Tibial artery (tissue), 4 donors: ENCODE measurements around the gene NTN4.
A peak's percentile ranks its signal among the peaks of the same experiment; 100 is the strongest.
"Not testable (repeated sequence)": the region's sequence is repeated elsewhere in the genome, so short reads cannot be mapped to it uniquely, and the experiment has no call there.

ENCODE experiments used
- DNase-seq, 2 donors: peaks; one replicate each; pipeline ENCODE4 v3.0.0-alpha.2; 2019
- H3K27ac ChIP-seq, 2 donors: fragments of 200-600 bp; sonication (generic) in 1 of 2; 1 replicate in 1 of 2; 2 replicates in 1 of 2; pipeline ENCODE4 v1.5.1; 2018 to 2019; ENCODE audit warnings: mild to moderate bottlenecking in 1 of 2
- H3K27me3 ChIP-seq, 2 donors: fragments of 200-600 bp; sonication (generic) in 1 of 2; one replicate each; pipeline versions ENCODE4 v1.5.1 to v1.6.0; 2016 to 2019
- H3K36me3 ChIP-seq, 3 donors: fragments of 200-600 bp; sonication (generic) in 2 of 3; one replicate each; pipeline ENCODE4 v1.5.1; 2016 to 2019; ENCODE audit warnings: mild to moderate bottlenecking in 2 of 3
- H3K4me1 ChIP-seq, 4 donors: fragments of 200-600 bp; sonication (generic) in 2 of 4; 1 replicate in 3 of 4; 2 replicates in 1 of 4; pipeline ENCODE4 v1.5.1; 2016 to 2019
- H3K4me3 ChIP-seq, 2 donors: fragments of 200-600 bp; sonication (generic) in 1 of 2; 1 replicate in 1 of 2; 2 replicates in 1 of 2; pipeline ENCODE4 v1.5.1; 2018 to 2019; ENCODE audit warnings: mild to moderate bottlenecking in 2 of 2
- H3K9me3 ChIP-seq, 3 donors: fragments of 200-600 bp; sonication (generic) in 1 of 3; one replicate each; pipeline ENCODE4 v1.5.1; 2016 to 2019
- intact Hi-C: fragments of 100-400 bp; cut with DNase I; formaldehyde crosslinking; loops from one replicate; pipeline ENCODE4 v1.15.0; 2023; ENCODE audit warnings: low total_unique reads
- TF ChIP-seq, protein P1 (sequence below), 2 experiments: fragments of 200-600 bp in 1 of 2; fragments of 450-650 bp in 1 of 2; IDR thresholded peaks; one replicate each; pipeline ENCODE4 v1.5.1; 2017 to 2019; ENCODE audit warnings: antibody characterized with exemption in 2 of 2, mild to moderate bottlenecking in 1 of 2, moderate library complexity in 1 of 2

Gene NTN4

DNA sequence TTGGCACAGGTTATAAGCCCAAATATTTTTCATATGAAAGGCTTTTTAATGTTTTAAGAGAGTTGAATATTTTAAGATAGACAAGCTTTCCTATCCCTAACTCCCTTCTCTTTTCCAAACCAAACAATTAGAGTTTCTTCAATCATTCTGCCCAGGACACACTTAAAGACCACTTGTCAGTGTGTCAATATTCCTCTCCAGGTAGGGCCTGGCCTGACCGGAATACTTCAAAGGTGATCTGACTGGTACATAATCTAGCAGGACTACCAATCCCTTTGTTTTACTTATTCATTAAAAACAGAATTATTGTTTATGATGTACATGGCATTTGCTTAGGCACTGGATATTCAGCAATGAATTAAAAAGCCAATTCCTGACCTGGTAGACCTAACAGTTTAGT, 44.0 kb upstream of the NTN4 start:
- TF ChIP-seq, protein P1, sequence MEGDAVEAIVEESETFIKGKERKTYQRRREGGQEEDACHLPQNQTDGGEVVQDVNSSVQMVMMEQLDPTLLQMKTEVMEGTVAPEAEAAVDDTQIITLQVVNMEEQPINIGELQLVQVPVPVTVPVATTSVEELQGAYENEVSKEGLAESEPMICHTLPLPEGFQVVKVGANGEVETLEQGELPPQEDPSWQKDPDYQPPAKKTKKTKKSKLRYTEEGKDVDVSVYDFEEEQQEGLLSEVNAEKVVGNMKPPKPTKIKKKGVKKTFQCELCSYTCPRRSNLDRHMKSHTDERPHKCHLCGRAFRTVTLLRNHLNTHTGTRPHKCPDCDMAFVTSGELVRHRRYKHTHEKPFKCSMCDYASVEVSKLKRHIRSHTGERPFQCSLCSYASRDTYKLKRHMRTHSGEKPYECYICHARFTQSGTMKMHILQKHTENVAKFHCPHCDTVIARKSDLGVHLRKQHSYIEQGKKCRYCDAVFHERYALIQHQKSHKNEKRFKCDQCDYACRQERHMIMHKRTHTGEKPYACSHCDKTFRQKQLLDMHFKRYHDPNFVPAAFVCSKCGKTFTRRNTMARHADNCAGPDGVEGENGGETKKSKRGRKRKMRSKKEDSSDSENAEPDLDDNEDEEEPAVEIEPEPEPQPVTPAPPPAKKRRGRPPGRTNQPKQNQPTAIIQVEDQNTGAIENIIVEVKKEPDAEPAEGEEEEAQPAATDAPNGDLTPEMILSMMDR (IDR thresholded peaks at IDR 0.05) = no peak
- Histone ChIP-seq H3K36me3 (no peaks in the 10 kb centered on the region), H3K27ac (no peak overlapping the region), H3K9me3 (no peaks in the 10 kb centered on the region), H3K4me3 (no peak overlapping the region), H3K27me3 (peaks cover 0 to 5% of the 10 kb centered on the region in 2 donors), H3K4me1 (peaks cover 0 to 15% (median 0%) of the 10 kb centered on the region in 4 donors)
- intact Hi-C loops = no loop called here
- DNase-seq = no peak

DNA sequence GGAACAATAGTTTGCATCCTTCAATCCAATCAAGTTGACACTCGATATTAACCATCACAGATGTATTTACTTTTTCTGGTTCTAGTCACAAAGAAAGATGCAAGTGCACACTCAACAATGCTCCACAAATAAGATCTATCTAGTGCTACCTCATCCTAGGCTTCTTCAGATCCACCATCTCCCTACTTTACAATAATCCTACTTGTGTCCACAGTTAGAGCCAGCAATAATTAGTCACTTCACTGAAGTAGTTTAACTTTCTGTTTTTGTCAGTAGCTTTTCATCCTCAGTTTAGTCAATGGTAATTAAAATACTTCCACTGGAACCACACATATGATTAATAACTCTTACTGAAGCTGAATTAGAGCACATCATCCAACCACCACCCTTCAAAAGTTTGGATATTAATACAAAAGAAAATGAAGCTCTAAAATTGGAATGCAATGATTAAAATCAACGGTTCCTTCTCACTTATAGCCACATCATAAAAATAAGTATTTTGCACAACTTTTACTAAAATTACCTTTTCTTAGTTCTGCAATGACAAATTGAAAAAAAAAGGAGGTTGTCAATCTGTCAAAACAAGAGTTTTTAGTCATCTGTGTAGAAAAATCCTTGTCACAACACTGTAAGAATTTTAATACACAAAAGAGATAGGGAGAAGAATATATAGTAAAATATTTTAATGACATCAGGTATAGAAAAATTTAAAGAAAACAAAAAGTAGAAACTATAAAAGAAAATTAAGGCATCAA, 39.9 kb upstream of the NTN4 start:
- no peak for DNase-seq
- Histone ChIP-seq H3K36me3 (no peaks in the 10 kb centered on the region), H3K27me3 (peaks cover 0 to 5% of the 10 kb centered on the region in 2 donors), H3K9me3 (no peaks in the 10 kb centered on the region), H3K27ac (no peak overlapping the region), H3K4me3 (no peak overlapping the region), H3K4me1 (peaks cover 0 to 11% (median 0%) of the 10 kb centered on the region in 4 donors)
- intact Hi-C loops = no loop called here
- TF ChIP-seq, protein P1 (IDR thresholded peaks at IDR 0.05) = no peak

DNA sequence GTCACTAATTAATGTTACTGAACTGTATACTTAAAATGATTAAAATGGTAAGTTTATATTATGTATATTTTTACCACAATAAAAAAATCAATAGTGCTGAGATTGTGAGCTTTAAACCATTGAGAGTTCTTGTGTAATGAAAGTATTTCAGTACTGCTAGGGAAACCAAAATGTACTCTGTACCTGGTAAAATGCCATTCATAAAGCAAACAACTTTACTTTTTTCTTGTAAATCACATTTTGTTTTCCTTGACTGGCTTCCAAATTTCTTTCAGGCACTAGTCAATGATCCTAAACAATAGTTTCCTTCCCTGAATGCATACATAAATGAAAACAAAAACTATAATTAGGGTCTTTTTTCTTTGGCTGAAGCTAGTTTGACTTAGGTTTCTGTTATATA, 38.8 kb upstream of the NTN4 start:
- DNase-seq = no peak
- Histone ChIP-seq H3K36me3 (no peaks in the 10 kb centered on the region), H3K4me1 (peaks cover 0 to 11% (median 0%) of the 10 kb centered on the region in 4 donors), H3K27ac (no peak overlapping the region), H3K9me3 (no peaks in the 10 kb centered on the region), H3K27me3 (peaks cover 0 to 5% of the 10 kb centered on the region in 2 donors), H3K4me3 (no peak overlapping the region)
- intact Hi-C loops = no loop called here
- TF ChIP-seq, protein P1 (IDR thresholded peaks at IDR 0.05) = no peak

DNA sequence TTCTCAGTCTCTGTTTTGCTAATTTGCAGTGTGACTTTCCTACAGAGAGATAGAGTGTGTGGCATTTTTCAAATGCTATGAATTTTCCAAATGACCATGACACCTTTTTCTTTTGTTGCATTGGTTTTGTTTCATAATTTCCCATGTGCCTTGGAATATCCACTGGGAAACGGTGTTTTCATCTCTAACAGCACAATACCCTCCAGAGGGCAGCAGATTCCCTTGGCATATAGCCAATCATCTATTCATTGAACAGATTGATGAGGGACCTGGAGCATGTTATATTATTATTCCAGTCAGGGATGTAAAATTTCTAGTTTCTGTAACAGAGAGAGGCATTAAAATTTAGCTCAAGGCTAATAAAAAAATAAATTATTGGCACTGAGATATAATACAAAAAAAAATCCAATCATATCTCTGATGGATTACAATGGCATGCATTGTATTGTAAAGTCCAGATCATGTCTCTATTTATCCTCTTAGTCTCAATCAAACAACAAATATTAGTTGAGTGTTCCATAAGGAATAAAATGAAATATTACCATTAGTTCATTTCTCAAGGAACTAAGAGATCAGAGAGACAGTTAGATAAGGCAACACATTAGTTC, 29.6 kb upstream of the NTN4 start:
- Histone ChIP-seq H3K27ac (no peak overlapping the region), H3K9me3 (no peaks in the 10 kb centered on the region), H3K4me1 (no peaks in the 10 kb centered on the region), H3K36me3 (no peaks in the 10 kb centered on the region), H3K27me3 (no peaks in the 10 kb centered on the region), H3K4me3 (no peak overlapping the region)
- TF ChIP-seq, protein P1 (IDR thresholded peaks at IDR 0.05) = peak; percentile 41 to 46
- intact Hi-C loops = no loop called here
- no peak for DNase-seq

DNA sequence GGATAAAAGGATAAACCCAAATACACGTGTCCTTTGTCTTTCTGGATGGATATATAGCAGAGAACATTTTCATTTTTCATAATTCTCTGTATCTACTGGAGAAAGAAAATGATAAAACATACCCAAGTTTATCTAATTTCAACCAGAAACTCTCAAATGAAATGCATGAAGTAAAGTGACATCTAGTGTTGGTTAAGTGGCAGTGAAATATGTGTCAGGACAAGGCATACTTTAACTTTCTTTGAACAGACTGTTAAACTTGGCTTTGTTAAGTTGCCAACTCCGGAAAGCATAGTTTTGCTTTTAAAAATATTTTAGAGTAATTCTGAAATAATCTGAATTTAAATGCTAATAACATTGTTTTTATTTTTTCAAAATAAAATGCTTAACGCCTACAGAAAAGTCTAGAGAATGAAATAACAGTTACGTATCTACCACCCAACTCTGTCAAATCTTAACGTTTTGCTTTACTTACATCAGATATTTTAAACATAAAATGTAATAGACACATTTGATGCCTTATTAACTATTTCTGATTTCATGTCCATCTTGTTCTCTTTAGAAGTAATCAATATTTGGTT, 25.2 kb upstream of the NTN4 start:
- Histone ChIP-seq H3K36me3 (no peaks in the 10 kb centered on the region), H3K9me3 (no peaks in the 10 kb centered on the region), H3K27ac (no peak overlapping the region), H3K4me3 (no peak overlapping the region), H3K27me3 (no peaks in the 10 kb centered on the region), H3K4me1 (no peaks in the 10 kb centered on the region)
- TF ChIP-seq, protein P1 (IDR thresholded peaks at IDR 0.05) = peak; percentile 72 to 84
- no peak for DNase-seq
- intact Hi-C loops = loop anchor here (2.0 to 10.0 kb wide), 2 partner anchors 193 to 231 kb away; no protein-coding TSS in a partner anchor

DNA sequence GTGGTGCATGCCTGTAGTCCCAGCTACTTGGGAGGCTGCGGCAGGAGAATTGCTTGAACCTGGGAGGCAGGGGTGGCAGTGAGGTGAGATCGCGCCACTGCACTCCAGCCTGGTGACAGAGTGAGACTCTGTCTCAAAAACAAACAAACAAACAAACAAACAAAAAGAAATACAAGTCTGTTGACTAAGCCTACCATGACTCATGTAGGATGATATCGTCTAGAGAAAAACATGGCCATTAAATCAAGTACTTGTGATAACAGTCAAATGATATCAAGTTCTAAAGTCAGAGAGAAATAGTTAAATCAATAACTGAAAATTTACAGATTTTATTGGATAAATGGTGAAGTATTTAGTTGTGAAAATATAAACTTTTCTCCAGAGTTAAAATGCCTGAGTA, 21.6 kb upstream of the NTN4 start:
- DNase-seq, H3K27me3 ChIP-seq, H3K9me3 ChIP-seq, H3K27ac ChIP-seq, H3K4me1 ChIP-seq, H3K4me3 ChIP-seq, H3K36me3 ChIP-seq: not testable (repeated sequence)
- intact Hi-C loops = loop anchor here (1.0 to 10.0 kb wide), 2 partner anchors 189 to 227 kb away; no protein-coding TSS in a partner anchor
